ENCODE data around the gene HAAO. TPM values are rescaled to one million over a fixed set of nuclear protein-coding genes. Genes with fewer than 3 reads are reported as not detected.

The HAAO gene
- not detected for polyA plus RNA-seq (2012; ENCODE audit: insufficient read depth, insufficient read length, low read depth)

GRCh38 chr2:42792583-42793333 lies at the start of gene HAAO:
HAAO (minus strand) TSS chr2:42792583; CDS start chr2:42792536, 47 bp downstream.
- Histone ChIP-seq H3K9me3 (no peaks in the 10 kb centered on the region), H3K4me3 (ENCODE audit: low read depth, low read length) (no peak within 1 kb of the TSS), H3K36me3 (no peaks in the 10 kb centered on the region), H3K27me3 (no peaks in the 10 kb centered on the region), H3K4me1 (peaks cover 12% of the 10 kb centered on the region)
- DNase-seq = no peak
- TF ChIP-seq, protein P1, sequence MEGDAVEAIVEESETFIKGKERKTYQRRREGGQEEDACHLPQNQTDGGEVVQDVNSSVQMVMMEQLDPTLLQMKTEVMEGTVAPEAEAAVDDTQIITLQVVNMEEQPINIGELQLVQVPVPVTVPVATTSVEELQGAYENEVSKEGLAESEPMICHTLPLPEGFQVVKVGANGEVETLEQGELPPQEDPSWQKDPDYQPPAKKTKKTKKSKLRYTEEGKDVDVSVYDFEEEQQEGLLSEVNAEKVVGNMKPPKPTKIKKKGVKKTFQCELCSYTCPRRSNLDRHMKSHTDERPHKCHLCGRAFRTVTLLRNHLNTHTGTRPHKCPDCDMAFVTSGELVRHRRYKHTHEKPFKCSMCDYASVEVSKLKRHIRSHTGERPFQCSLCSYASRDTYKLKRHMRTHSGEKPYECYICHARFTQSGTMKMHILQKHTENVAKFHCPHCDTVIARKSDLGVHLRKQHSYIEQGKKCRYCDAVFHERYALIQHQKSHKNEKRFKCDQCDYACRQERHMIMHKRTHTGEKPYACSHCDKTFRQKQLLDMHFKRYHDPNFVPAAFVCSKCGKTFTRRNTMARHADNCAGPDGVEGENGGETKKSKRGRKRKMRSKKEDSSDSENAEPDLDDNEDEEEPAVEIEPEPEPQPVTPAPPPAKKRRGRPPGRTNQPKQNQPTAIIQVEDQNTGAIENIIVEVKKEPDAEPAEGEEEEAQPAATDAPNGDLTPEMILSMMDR (IDR thresholded peaks at IDR 0.05; ENCODE audit: low read depth, low read length) = no peak

DNA sequence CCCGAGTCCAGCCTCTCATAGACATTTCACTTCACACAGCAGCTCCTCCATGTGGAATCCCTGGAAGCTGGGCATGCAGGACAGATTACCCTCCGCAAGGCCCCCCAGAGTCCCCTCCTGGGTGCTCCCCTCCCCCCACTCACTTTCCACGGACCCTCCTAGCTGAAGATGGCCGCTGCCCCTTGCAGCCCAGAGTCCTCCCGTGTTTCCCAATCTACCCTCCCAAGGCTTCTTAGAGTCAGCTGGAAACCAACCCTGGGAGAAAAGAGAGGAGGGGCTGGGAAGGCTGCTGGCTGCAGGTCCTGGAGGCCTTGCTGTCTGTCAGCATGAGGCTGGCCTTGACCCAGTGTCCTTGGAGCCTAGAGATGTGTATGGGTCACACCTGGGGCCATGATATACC lies 49.0 kb upstream of the HAAO start:
- DNase-seq = no peak
- no peaks in the 10 kb centered on the region for H3K27me3 ChIP-seq
- H3K36me3 ChIP-seq = no peaks in the 10 kb centered on the region
- no peak overlapping the region for H3K4me3 ChIP-seq (ENCODE audit: low read depth, low read length)
- TF ChIP-seq, protein P1 (IDR thresholded peaks at IDR 0.05; ENCODE audit: low read depth, low read length) = no peak
- no peaks in the 10 kb centered on the region for H3K9me3 ChIP-seq
- H3K4me1 ChIP-seq = no peaks in the 10 kb centered on the region

GRCh38 chr2:42840760-42841159 lies 48.4 kb upstream of the HAAO start:
- Histone ChIP-seq H3K27me3 (no peaks in the 10 kb centered on the region), H3K4me3 (ENCODE audit: low read depth, low read length) (no peak overlapping the region), H3K9me3 (no peaks in the 10 kb centered on the region; the same call in 1 of the 2 replicates), H3K4me1 (no peaks in the 10 kb centered on the region), H3K36me3 (no peaks in the 10 kb centered on the region)
- TF ChIP-seq, protein P1 (IDR thresholded peaks at IDR 0.05; ENCODE audit: low read depth, low read length) = no peak
- DNase-seq = no peak

DNA sequence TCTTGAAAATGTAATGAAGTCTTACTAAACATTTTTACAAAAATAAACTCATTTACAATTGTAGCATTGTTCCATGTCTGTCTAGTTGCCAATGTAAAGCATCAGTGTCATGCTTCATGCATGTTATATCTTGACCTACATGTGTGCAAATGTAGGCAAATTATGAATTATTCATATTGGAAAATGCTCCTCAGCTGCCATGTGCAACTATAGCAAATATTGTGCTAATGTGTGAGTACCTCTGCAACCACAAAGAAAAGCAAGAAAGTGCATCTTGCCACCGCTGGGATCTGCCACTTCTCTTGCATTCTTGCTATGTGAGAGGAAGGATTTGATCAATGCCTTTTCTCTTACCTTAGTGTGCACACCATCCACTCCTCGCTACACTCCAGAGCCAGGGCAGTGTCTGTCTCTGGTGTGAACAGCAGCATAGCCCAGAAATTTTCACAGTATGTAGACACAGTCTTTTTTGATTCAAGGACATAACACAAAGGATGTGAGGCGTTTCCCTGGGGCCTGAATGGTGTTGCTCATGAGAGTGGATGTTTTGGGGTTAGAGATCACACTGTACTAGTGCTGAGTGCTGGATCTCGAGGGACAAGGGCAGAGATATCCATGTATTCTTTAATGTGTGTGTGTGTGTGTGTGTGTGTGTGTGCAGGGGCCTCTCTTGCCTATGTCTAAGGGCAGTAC lies 47.6 kb upstream of the HAAO start:
- Histone ChIP-seq H3K4me1 (no peaks in the 10 kb centered on the region), H3K36me3 (no peaks in the 10 kb centered on the region), H3K9me3 (no peaks in the 10 kb centered on the region; the same call in 1 of the 2 replicates), H3K4me3 (ENCODE audit: low read depth, low read length) (no peak overlapping the region), H3K27me3 (no peaks in the 10 kb centered on the region)
- no peak for DNase-seq
- TF ChIP-seq, protein P1 (IDR thresholded peaks at IDR 0.05; ENCODE audit: low read depth, low read length) = no peak

DNA sequence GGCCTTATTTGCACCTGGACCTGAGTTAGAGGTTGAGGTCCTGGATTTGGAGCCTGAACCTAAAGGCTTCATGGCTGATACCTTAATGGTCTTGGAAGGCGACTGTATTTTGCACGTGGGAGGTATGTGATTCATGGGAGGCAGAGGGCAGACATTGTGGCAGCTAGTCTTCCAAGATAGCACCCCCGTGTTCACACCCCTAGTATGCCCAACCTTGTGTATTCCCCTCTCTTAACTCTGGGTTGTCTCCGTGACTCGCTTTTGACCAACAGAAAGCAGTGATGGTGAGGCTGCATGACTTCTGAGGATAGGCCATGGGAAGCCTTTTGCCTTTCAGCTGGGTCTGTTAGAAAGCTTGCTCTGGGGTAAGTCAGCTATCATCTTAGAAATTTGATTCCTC lies 45.8 kb upstream of the HAAO start:
- DNase-seq = no peak
- H3K9me3 ChIP-seq = no peaks in the 10 kb centered on the region; the same call in 1 of the 2 replicates
- H3K27me3 ChIP-seq = no peaks in the 10 kb centered on the region
- TF ChIP-seq, protein P1 (IDR thresholded peaks at IDR 0.05; ENCODE audit: low read depth, low read length) = no peak
- H3K36me3 ChIP-seq = no peaks in the 10 kb centered on the region
- no peaks in the 10 kb centered on the region for H3K4me1 ChIP-seq
- no peak overlapping the region for H3K4me3 ChIP-seq (ENCODE audit: low read depth, low read length)
